NT2/D1 (cell line): Measurements from ENCODE around the gene BRD1.

Source experiments
- YY1 ChIP-seq: IDR thresholded peaks from 2 replicates; pipeline ENCODE4 v1.6.1; 2011; ENCODE audit not compliant: insufficient read length, insufficient read depth
- ZNF274 ChIP-seq: IDR thresholded peaks from 2 replicates; pipeline ENCODE4 v1.6.1; 2011; ENCODE audit warnings: mild to moderate bottlenecking, low read depth, low read length

GRCh38 chr22:49795521-49795920 is 32.2 kb downstream of the BRD1 start:
- TF ChIP-seq ZNF274 = no peak
- TF ChIP-seq YY1 = no peak
